ENCODE data around the gene SPINT4.
A peak's percentile ranks its signal among the peaks of the same experiment; 100 is the strongest.
"Not testable (repeated sequence)": the region's sequence is repeated elsewhere in the genome, so short reads cannot be mapped to it uniquely, and the experiment has no call there.

The SPINT4 gene

GRCh38 chr20:45722047-45722446 lies at the start of gene SPINT4:
TSS of gene SPINT4 (plus strand) at chr20:45722347. CDS start at chr20:45722368, 21 bp downstream.
- no peak for DNase-seq
- intact Hi-C loops (cut with DNase I): no loop called here

- DNase-seq: no peak
- intact Hi-C loops (cut with DNase I): no loop called here
Measured at GRCh38 chr20:45672765-45673164, 49.4 kb upstream of the SPINT4 start.

GRCh38 chr20:45679650-45680049 lies 42.5 kb upstream of the SPINT4 start:
- no peak for DNase-seq
- intact Hi-C loops (cut with DNase I): no loop called here

- peak in 1 of 10 donors; percentile 52 for DNase-seq
- intact Hi-C loops (cut with DNase I): no loop called here
Measured at GRCh38 chr20:45685896-45686295, 36.3 kb upstream of the SPINT4 start.

GRCh38 chr20:45693346-45693745 lies 28.8 kb upstream of the SPINT4 start:
- intact Hi-C loops (cut with DNase I): not testable (repeated sequence)
- peak in 1 of 10 donors; percentile 52 for DNase-seq

- no peak for DNase-seq
- intact Hi-C loops (cut with DNase I): no loop called here
Measured at GRCh38 chr20:45695496-45695895, 26.7 kb upstream of the SPINT4 start.

- no peak for DNase-seq
- intact Hi-C loops (cut with DNase I): no loop called here
Measured at GRCh38 chr20:45701104-45701503, 21.0 kb upstream of the SPINT4 start.

- intact Hi-C loops (cut with DNase I): no loop called here
- DNase-seq: no peak
Measured at GRCh38 chr20:45701873-45702272, 20.3 kb upstream of the SPINT4 start, which contains the start of gene WFDC13. TSS of gene WFDC13 (plus strand) at chr20:45702038. CDS start at chr20:45702124, 86 bp downstream.

GRCh38 chr20:45704969-45705637 lies 17.0 kb upstream of the SPINT4 start, which contains the start of gene WFDC10B:
TSS of gene WFDC10B (minus strand) at chr20:45705019. CDS start at chr20:45685992, 19,027 bp downstream.
- DNase-seq: no peak
- intact Hi-C loops (cut with DNase I): no loop called here

GRCh38 chr20:45716141-45716688 lies 5.9 kb upstream of the SPINT4 start:
- intact Hi-C loops (cut with DNase I); DNase-seq: not testable (repeated sequence)

- DNase-seq: no peak
- intact Hi-C loops (cut with DNase I): no loop called here
Measured at GRCh38 chr20:45725134-45725533, 3.0 kb downstream of the SPINT4 start.

- intact Hi-C loops (cut with DNase I): no loop called here
Measured at GRCh38 chr20:45727044-45727443, 4.9 kb downstream of the SPINT4 start.

GRCh38 chr20:45732199-45732598 lies 10.1 kb downstream of the SPINT4 start:
- DNase-seq: no peak
- intact Hi-C loops (cut with DNase I): no loop called here

More at GRCh38 chr20:45727044-45727443, 4.9 kb downstream of the SPINT4 start:
- DNase-seq: no peak

GRCh38 chr20:45735552-45735951 lies 13.4 kb downstream of the SPINT4 start:
- DNase-seq: peak in 1 of 10 donors; percentile 69
- intact Hi-C loops (cut with DNase I): no loop called here

GRCh38 chr20:45735988-45736387 lies 13.8 kb downstream of the SPINT4 start:
- peak in 1 of 10 donors; percentile 78 for DNase-seq
- intact Hi-C loops (cut with DNase I): no loop called here

GRCh38 chr20:45742596-45742995 lies 20.4 kb downstream of the SPINT4 start:
- intact Hi-C loops (cut with DNase I): no loop called here
- no peak for DNase-seq

GRCh38 chr20:45745015-45745414 lies 22.9 kb downstream of the SPINT4 start:
- intact Hi-C loops (cut with DNase I): no loop called here
- DNase-seq: no peak

- intact Hi-C loops (cut with DNase I): no loop called here
- no peak for DNase-seq
Measured at GRCh38 chr20:45751721-45752120, 29.6 kb downstream of the SPINT4 start.

GRCh38 chr20:45752746-45753145 lies 30.6 kb downstream of the SPINT4 start:
- no peak for DNase-seq
- intact Hi-C loops (cut with DNase I): no loop called here

- DNase-seq: no peak
- intact Hi-C loops (cut with DNase I): no loop called here
Measured at GRCh38 chr20:45758096-45758495, 35.9 kb downstream of the SPINT4 start.

GRCh38 chr20:45759921-45760320 lies 37.8 kb downstream of the SPINT4 start:
- intact Hi-C loops (cut with DNase I): loop anchor here (10.0 kb wide), 1 partner anchor 295 kb away; the partner anchor contains the start of gene WFDC2
- not testable (repeated sequence) for DNase-seq

GRCh38 chr20:45761966-45762365 lies 39.8 kb downstream of the SPINT4 start:
- peak in 1 of 10 donors; percentile 60 for DNase-seq
- intact Hi-C loops (cut with DNase I): loop anchor here (10.0 kb wide), 1 partner anchor 297 kb away; the partner anchor contains the start of gene WFDC2

All from posterior cingulate gyrus (tissue), 11 donors.